A673 (cell line): ENCODE results near the gene CLEC16A. TPM values are rescaled to one million over a fixed set of nuclear protein-coding genes. Genes with fewer than 3 reads are reported as not detected.

Source experiments
- BruUV-seq: library from RNA; stranded (reverse); fragments of 400-500 nt; replicated peaks from 2 replicates; lab custom pipeline; 2021; lab: Mats Ljungman, UMichigan
- CTCF ChIA-PET: fragments of 300-600 bp; sonication (Branson Sonifier 250); formaldehyde crosslinking; loops from one replicate; lab custom pipeline; 2022; ENCODE audit warnings: antibody characterized with exemption; lab: Charles Lee
- POLR2A ChIA-PET: fragments of 300-600 bp; sonication (Branson Sonifier 250); formaldehyde crosslinking; loops from one replicate; lab custom pipeline; 2022; ENCODE audit warnings: antibody characterized with exemption; ENCODE audit not compliant: low non-redundant PET; lab: Charles Lee
- DNase-seq: peaks from one replicate; pipeline ENCODE4 v3.0.0-alpha.2; 2015; ENCODE audit warnings: low spot score
- H3K27ac ChIP-seq: fragments of 200-600 bp; sonication (generic); 2 replicates; pipeline ENCODE4 v1.5.1; 2016; ENCODE audit warnings: mixed run types, low read depth, mild to moderate bottlenecking, mixed read lengths, antibody characterized with exemption, low read length; ENCODE audit not compliant: poor library complexity, severe bottlenecking
- H3K27me3 ChIP-seq: fragments of 200-600 bp; sonication (generic); replicated peaks from 2 replicates; pipeline ENCODE4 v1.6.1; 2017; ENCODE audit warnings: mixed run types, low read depth, mild to moderate bottlenecking, mixed read lengths, antibody characterized with exemption, low read length; ENCODE audit not compliant: insufficient read depth, poor library complexity
- H3K36me3 ChIP-seq: fragments of 200-600 bp; sonication (generic); 2 replicates; pipeline ENCODE4 v1.6.1; 2016; ENCODE audit warnings: mixed run types, mild to moderate bottlenecking, mixed read lengths, antibody characterized with exemption, low read length; ENCODE audit not compliant: insufficient read depth, poor library complexity, severe bottlenecking
- H3K4me1 ChIP-seq: fragments of 200-600 bp; sonication (generic); 2 replicates; pipeline ENCODE4 v1.6.1; 2017; ENCODE audit warnings: mixed run types, mild to moderate bottlenecking, mixed read lengths, antibody characterized with exemption, low read length; ENCODE audit not compliant: insufficient read depth, poor library complexity, severe bottlenecking
- H3K4me3 ChIP-seq: fragments of 200-600 bp; sonication (generic); 2 replicates; pipeline ENCODE4 v1.5.1; 2016; ENCODE audit warnings: low read depth, mixed run types, mild to moderate bottlenecking, mixed read lengths, low read length; ENCODE audit not compliant: poor library complexity, severe bottlenecking
- H3K9me3 ChIP-seq: fragments of 200-600 bp; sonication (generic); 2 replicates; pipeline ENCODE4 v1.6.1; 2016; ENCODE audit warnings: mixed run types, low read depth, mild to moderate bottlenecking, mixed read lengths, antibody characterized with exemption, low read length; ENCODE audit not compliant: poor library complexity, severe bottlenecking
- CTCF ChIP-seq: fragments of 300-800, 200-600 bp; sonication (generic); conservative IDR thresholded peaks from 2 replicates; pipeline ENCODE4 v1.5.1; 2017; ENCODE audit warnings: low read depth, mild to moderate bottlenecking, antibody characterized with exemption, low read length, moderate library complexity, mixed read lengths
- EZH2 ChIP-seq: fragments of 200-600 bp; sonication (generic); IDR thresholded peaks from 2 replicates; pipeline ENCODE4 v1.6.1; 2017; ENCODE audit warnings: borderline replicate concordance, low read depth, mild to moderate bottlenecking, mixed read lengths, antibody characterized with exemption, low read length; ENCODE audit not compliant: poor library complexity, severe bottlenecking
- intact Hi-C: fragments of 100-400 bp; cut with micrococcal nuclease; formaldehyde crosslinking; loops from one replicate; pipeline ENCODE4 v1.10.0; 2022; ENCODE audit not compliant: unreplicated experiment
- total RNA-seq: library from RNA; stranded (reverse); gene quantifications from 2 replicates; pipeline ENCODE4 v1.2.3, GENCODE V29; 2021

CLEC16A gene
- total RNA-seq, 1 experiment from 2014 or later: 23.4 TPM

DNA sequence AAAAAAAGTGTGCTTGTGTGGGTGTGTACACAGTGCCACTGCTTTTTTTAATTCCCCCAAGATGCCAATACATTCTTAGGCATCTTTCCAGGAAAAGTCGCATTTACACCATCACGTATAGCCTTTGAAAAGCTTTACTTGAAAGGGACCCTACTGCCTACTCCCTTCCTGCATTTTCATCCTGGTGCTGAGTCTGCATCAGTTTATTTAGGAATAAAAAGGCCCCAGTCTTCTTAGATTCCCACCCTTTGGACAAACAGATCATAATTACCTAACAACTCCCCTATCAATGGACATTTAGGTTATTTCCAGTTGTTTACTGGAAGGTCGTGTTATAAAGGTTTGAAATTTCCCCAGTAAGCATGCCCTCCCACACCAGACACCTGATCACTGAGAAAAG, 54.9 kb downstream of the CLEC16A start:
- H3K27me3 ChIP-seq: no peaks in the 10 kb centered on the region
- intact Hi-C loops: no loop called here
- H3K9me3 ChIP-seq: no peaks in the 10 kb centered on the region
- TF ChIP-seq EZH2: no peak
- TF ChIP-seq CTCF: no peak
- H3K4me3 ChIP-seq: no peak overlapping the region
- CTCF ChIA-PET: no interaction called here
- no peak overlapping the region for H3K27ac ChIP-seq
- no peaks in the 10 kb centered on the region for H3K4me1 ChIP-seq
- DNase-seq: no peak
- POLR2A ChIA-PET: no interaction called here
- no TSS peak for BruUV-seq
- no peaks in the 10 kb centered on the region for H3K36me3 ChIP-seq

DNA sequence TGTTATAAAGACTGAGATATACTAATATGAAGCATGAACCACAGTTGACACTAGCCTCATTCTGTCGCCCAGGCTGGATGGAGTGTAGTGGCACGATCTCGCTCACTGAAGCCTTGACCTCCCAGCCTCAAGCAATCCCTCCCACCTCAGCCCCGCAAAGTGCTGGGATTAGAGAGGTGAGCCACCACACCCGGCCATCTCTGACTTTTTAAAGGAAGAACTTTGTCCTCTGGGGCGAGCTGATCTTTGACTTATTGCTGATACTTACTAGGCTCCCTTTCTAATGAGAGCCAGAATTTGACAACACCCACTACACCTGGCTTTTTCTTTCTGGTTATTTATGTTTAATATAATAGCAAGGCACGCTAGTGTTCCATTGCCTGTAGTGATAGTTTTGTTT, 57.2 kb downstream of the CLEC16A start:
- TF ChIP-seq CTCF (no peak), EZH2 (no peak)
- no peaks in the 10 kb centered on the region for H3K27me3 ChIP-seq
- BruUV-seq: no TSS peak
- ChIA-PET CTCF (no interaction called here), POLR2A (no interaction called here)
- no peaks in the 10 kb centered on the region for H3K9me3 ChIP-seq
- intact Hi-C loops: no loop called here
- no peaks in the 10 kb centered on the region for H3K4me1 ChIP-seq
- no peaks in the 10 kb centered on the region for H3K36me3 ChIP-seq
- DNase-seq: no peak
- H3K27ac ChIP-seq: no peak overlapping the region
- no peak overlapping the region for H3K4me3 ChIP-seq

GRCh38 chr16:11003141-11003540, 58.8 kb downstream of the CLEC16A start:
- ChIA-PET POLR2A (no interaction called here), CTCF (interaction anchor here (0.7 kb wide), 1 partner anchor 42 kb away, joined by 3 read pairs; no protein-coding TSS in a partner anchor)
- DNase-seq: no peak
- intact Hi-C loops: no loop called here
- no TSS peak for BruUV-seq
- Histone ChIP-seq H3K4me3 (no peak overlapping the region), H3K4me1 (no peaks in the 10 kb centered on the region), H3K27me3 (no peaks in the 10 kb centered on the region), H3K36me3 (no peaks in the 10 kb centered on the region), H3K9me3 (no peaks in the 10 kb centered on the region), H3K27ac (no peak overlapping the region)
- TF ChIP-seq CTCF (no peak), EZH2 (no peak)
